Erythroblast (primary cell): ENCODE measurements around the gene CNRIP1.

Experiments used
- GATA1 ChIP-seq: IDR thresholded peaks from 2 replicates; pipeline ENCODE4 v1.6.1; 2011; ENCODE audit warnings: low read depth, mild to moderate bottlenecking, control low read depth, low read length, moderate library complexity
- POLR2A ChIP-seq: IDR thresholded peaks from 2 replicates; pipeline ENCODE4 v1.6.1; 2011; ENCODE audit warnings: mild to moderate bottlenecking, low read length

DNA sequence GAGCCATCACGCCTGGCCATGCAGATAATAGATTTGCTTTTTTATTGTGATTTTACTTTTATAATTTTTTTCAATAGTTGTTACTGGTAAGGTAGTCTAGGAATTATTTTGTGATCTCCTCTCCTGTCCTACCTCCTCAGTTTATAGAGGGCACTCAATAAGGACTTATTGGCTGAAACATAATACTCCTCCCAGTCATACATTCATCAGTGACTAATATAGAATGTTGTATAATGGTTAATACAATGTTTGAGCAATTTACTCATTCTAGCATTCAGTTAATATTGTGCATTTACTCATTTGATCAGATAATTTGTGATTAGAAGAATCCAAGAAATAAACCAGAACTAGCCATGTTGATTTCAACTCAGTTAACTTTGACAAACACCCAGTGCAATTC, 41.6 kb downstream of the CNRIP1 start:
- TF ChIP-seq POLR2A, result no peak
- no peak for TF ChIP-seq GATA1
